ENCODE measurements around the gene SLC4A1. TPM values are rescaled to one million over a fixed set of nuclear protein-coding genes. Genes with fewer than 3 reads are reported as not detected.

The SLC4A1 gene
- total RNA-seq, 1 donor from 2014 or later = not detected

- H3K27me3 Mint-ChIP-seq = peaks cover 37% of the 10 kb centered on the region
- DNase-seq = peak; percentile 95
- no peaks in the 10 kb centered on the region for H3K36me3 Mint-ChIP-seq (ENCODE audit: low read depth)
- H3K9me3 Mint-ChIP-seq = no peaks in the 10 kb centered on the region
- H3K4me3 Mint-ChIP-seq = peak within 1 kb of the TSS; percentile 43
- no peak within 1 kb of the TSS for H3K27ac Mint-ChIP-seq
- peaks cover 3% of the 10 kb centered on the region for H3K4me1 Mint-ChIP-seq
- intact Hi-C loops (cut with micrococcal nuclease) = loop anchor here (2.0 kb wide), 1 partner anchor 16 kb away; the partner anchor contains the start of gene SLC25A39
These were observed 40.4 kb upstream of the SLC4A1 start, which contains the start of gene RUNDC3A for GRCh38 chr17:44308320-44308818. Gene RUNDC3A, plus strand, starts transcription at chr17:44308601. Its CDS starts 232 bp downstream, at chr17:44308833.

GRCh38 chr17:44307387-44308186, 39.7 kb upstream of the SLC4A1 start:
- Mint-ChIP-seq H3K4me3 (peak overlapping the region; percentile 43), H3K27me3 (peaks cover 32% of the 10 kb centered on the region), H3K4me1 (peaks cover 3% of the 10 kb centered on the region), H3K36me3 (ENCODE audit: low read depth) (no peaks in the 10 kb centered on the region), H3K9me3 (no peaks in the 10 kb centered on the region), H3K27ac (no peak overlapping the region)
- intact Hi-C loops (cut with micrococcal nuclease) = loop anchor here (2.0 kb wide), 1 partner anchor 17 kb away; the partner anchor contains the start of gene SLC25A39
- peak; percentile 60 for DNase-seq

GRCh38 chr17:44304651-44305050, 36.7 kb upstream of the SLC4A1 start:
- intact Hi-C loops (cut with micrococcal nuclease) = no loop called here
- no peak overlapping the region for H3K4me3 Mint-ChIP-seq
- H3K27ac Mint-ChIP-seq = no peak overlapping the region
- no peak for DNase-seq
- H3K4me1 Mint-ChIP-seq = peaks cover 3% of the 10 kb centered on the region
- peaks cover 26% of the 10 kb centered on the region for H3K27me3 Mint-ChIP-seq
- no peaks in the 10 kb centered on the region for H3K36me3 Mint-ChIP-seq (ENCODE audit: low read depth)
- H3K9me3 Mint-ChIP-seq = no peaks in the 10 kb centered on the region

- intact Hi-C loops (cut with micrococcal nuclease) = no loop called here
- Mint-ChIP-seq H3K27ac (no peak overlapping the region), H3K9me3 (no peaks in the 10 kb centered on the region), H3K27me3 (peaks cover 13% of the 10 kb centered on the region), H3K36me3 (ENCODE audit: low read depth) (no peaks in the 10 kb centered on the region), H3K4me1 (peaks cover 2% of the 10 kb centered on the region), H3K4me3 (no peak overlapping the region)
- DNase-seq = no peak
These were observed 30.0 kb upstream of the SLC4A1 start for GRCh38 chr17:44297975-44298374.

- Mint-ChIP-seq H3K36me3 (ENCODE audit: low read depth) (no peaks in the 10 kb centered on the region), H3K27me3 (peaks cover 15% of the 10 kb centered on the region), H3K27ac (no peak overlapping the region), H3K4me3 (no peak overlapping the region), H3K9me3 (no peaks in the 10 kb centered on the region), H3K4me1 (peaks cover 2% of the 10 kb centered on the region)
- DNase-seq = no peak
- intact Hi-C loops (cut with micrococcal nuclease) = no loop called here
These were observed 25.7 kb upstream of the SLC4A1 start for GRCh38 chr17:44293509-44294226.

- H3K4me3 Mint-ChIP-seq = no peak overlapping the region
- peaks cover 15% of the 10 kb centered on the region for H3K27me3 Mint-ChIP-seq
- DNase-seq = no peak
- no peaks in the 10 kb centered on the region for H3K36me3 Mint-ChIP-seq (ENCODE audit: low read depth)
- H3K4me1 Mint-ChIP-seq = no peaks in the 10 kb centered on the region
- intact Hi-C loops (cut with micrococcal nuclease) = no loop called here
- no peaks in the 10 kb centered on the region for H3K9me3 Mint-ChIP-seq
- no peak overlapping the region for H3K27ac Mint-ChIP-seq
These were observed 19.7 kb upstream of the SLC4A1 start for GRCh38 chr17:44287651-44288050.

GRCh38 chr17:44284024-44284400, 16.1 kb upstream of the SLC4A1 start:
- Mint-ChIP-seq H3K9me3 (no peaks in the 10 kb centered on the region), H3K4me1 (peaks cover 9% of the 10 kb centered on the region), H3K27me3 (peaks cover 11% of the 10 kb centered on the region), H3K27ac (no peak overlapping the region), H3K4me3 (no peak overlapping the region), H3K36me3 (ENCODE audit: low read depth) (no peaks in the 10 kb centered on the region)
- intact Hi-C loops (cut with micrococcal nuclease) = no loop called here
- DNase-seq = no peak

GRCh38 chr17:44283344-44284023, 15.5 kb upstream of the SLC4A1 start:
- no peaks in the 10 kb centered on the region for H3K9me3 Mint-ChIP-seq
- H3K4me3 Mint-ChIP-seq = no peak overlapping the region
- DNase-seq = no peak
- peaks cover 10% of the 10 kb centered on the region for H3K27me3 Mint-ChIP-seq
- no peak overlapping the region for H3K27ac Mint-ChIP-seq
- peaks cover 9% of the 10 kb centered on the region for H3K4me1 Mint-ChIP-seq
- intact Hi-C loops (cut with micrococcal nuclease) = no loop called here
- H3K36me3 Mint-ChIP-seq (ENCODE audit: low read depth) = no peaks in the 10 kb centered on the region

- intact Hi-C loops (cut with micrococcal nuclease) = no loop called here
- H3K4me1 Mint-ChIP-seq = peaks cover 9% of the 10 kb centered on the region
- peaks cover 6% of the 10 kb centered on the region for H3K27me3 Mint-ChIP-seq
- no peaks in the 10 kb centered on the region for H3K36me3 Mint-ChIP-seq (ENCODE audit: low read depth)
- no peak overlapping the region for H3K4me3 Mint-ChIP-seq
- no peak overlapping the region for H3K27ac Mint-ChIP-seq
- H3K9me3 Mint-ChIP-seq = no peaks in the 10 kb centered on the region
- no peak for DNase-seq
These were observed 14.3 kb upstream of the SLC4A1 start for GRCh38 chr17:44282264-44282663.

- intact Hi-C loops (cut with micrococcal nuclease) = no loop called here
- Mint-ChIP-seq H3K27ac (peak overlapping the region; percentile 40), H3K4me3 (no peak overlapping the region), H3K36me3 (ENCODE audit: low read depth) (no peaks in the 10 kb centered on the region), H3K27me3 (peaks cover 6% of the 10 kb centered on the region), H3K9me3 (no peaks in the 10 kb centered on the region), H3K4me1 (peaks cover 9% of the 10 kb centered on the region)
- DNase-seq = no peak
These were observed 13.6 kb upstream of the SLC4A1 start for GRCh38 chr17:44281570-44281969.

GRCh38 chr17:44280392-44280937, 12.5 kb upstream of the SLC4A1 start:
- no peaks in the 10 kb centered on the region for H3K36me3 Mint-ChIP-seq (ENCODE audit: low read depth)
- intact Hi-C loops (cut with micrococcal nuclease) = no loop called here
- H3K4me3 Mint-ChIP-seq = no peak overlapping the region
- H3K27me3 Mint-ChIP-seq = peaks cover 6% of the 10 kb centered on the region
- DNase-seq = no peak
- no peak overlapping the region for H3K27ac Mint-ChIP-seq
- H3K9me3 Mint-ChIP-seq = no peaks in the 10 kb centered on the region
- peaks cover 9% of the 10 kb centered on the region for H3K4me1 Mint-ChIP-seq

GRCh38 chr17:44279666-44280391, 11.9 kb upstream of the SLC4A1 start:
- intact Hi-C loops (cut with micrococcal nuclease) = no loop called here
- peaks cover 9% of the 10 kb centered on the region for H3K4me1 Mint-ChIP-seq
- no peaks in the 10 kb centered on the region for H3K9me3 Mint-ChIP-seq
- peak; percentile 64 for DNase-seq
- H3K27me3 Mint-ChIP-seq = peaks cover 12% of the 10 kb centered on the region
- H3K36me3 Mint-ChIP-seq (ENCODE audit: low read depth) = no peaks in the 10 kb centered on the region
- no peak overlapping the region for H3K4me3 Mint-ChIP-seq
- H3K27ac Mint-ChIP-seq = no peak overlapping the region

GRCh38 chr17:44279346-44279665, 11.4 kb upstream of the SLC4A1 start:
- H3K27ac Mint-ChIP-seq = no peak overlapping the region
- no peak for DNase-seq
- peaks cover 9% of the 10 kb centered on the region for H3K4me1 Mint-ChIP-seq
- H3K36me3 Mint-ChIP-seq (ENCODE audit: low read depth) = no peaks in the 10 kb centered on the region
- H3K9me3 Mint-ChIP-seq = no peaks in the 10 kb centered on the region
- intact Hi-C loops (cut with micrococcal nuclease) = no loop called here
- H3K4me3 Mint-ChIP-seq = no peak overlapping the region
- H3K27me3 Mint-ChIP-seq = peaks cover 12% of the 10 kb centered on the region

Measured in activated CD4-positive, alpha-beta T cell treated with anti-CD3 and anti-CD28 coated beads, Interleukin-2, amount 10 ng/mL, durations not matched to agents 24 days and 14 days (primary cell).